Neural progenitor cell (in vitro differentiated cells): Measurements from ENCODE around the gene RB1. TPM values are rescaled to one million over a fixed set of nuclear protein-coding genes. Genes with fewer than 3 reads are reported as not detected.

Experiments
- DNase-seq: peaks from one replicate; pipeline ENCODE4 v3.0.0-alpha.2; 2016; ENCODE audit warnings: low spot score
- H2AFZ ChIP-seq: fragments of 200-600 bp; sonication (generic); replicated peaks from 2 replicates; pipeline ENCODE4 v1.6.1; 2016; ENCODE audit warnings: antibody characterized with exemption
- H3F3A ChIP-seq: fragments of 200-600 bp; sonication (generic); 2 replicates; pipeline ENCODE4 v1.6.1; 2016; ENCODE audit warnings: antibody characterized with exemption, low read depth
- H3K27ac ChIP-seq: fragments of 200-600 bp; sonication (generic); 2 replicates; pipeline ENCODE4 v1.5.1; 2016; ENCODE audit warnings: mild to moderate bottlenecking
- H3K27me3 ChIP-seq: fragments of 200-600 bp; sonication (generic); 2 replicates; pipeline ENCODE4 v1.6.1; 2016; ENCODE audit warnings: mild to moderate bottlenecking, moderate library complexity
- H3K36me3 ChIP-seq: fragments of 200-600 bp; sonication (generic); 2 replicates; pipeline ENCODE4 v1.5.1; 2016
- H3K4me1 ChIP-seq: fragments of 200-600 bp; sonication (generic); 2 replicates; pipeline ENCODE4 v1.6.1; 2016; ENCODE audit warnings: mixed run types
- H3K4me2 ChIP-seq: fragments of 200-600 bp; sonication (generic); 2 replicates; pipeline ENCODE4 v1.6.1; 2016
- H3K4me3 ChIP-seq: fragments of 200-600 bp; sonication (generic); 2 replicates; pipeline ENCODE4 v1.5.1; 2016
- H3K79me2 ChIP-seq: fragments of 200-600 bp; sonication (generic); 2 replicates; pipeline ENCODE4 v1.6.1; 2016; ENCODE audit warnings: low read depth
- H3K9ac ChIP-seq: fragments of 200-600 bp; sonication (generic); 2 replicates; pipeline ENCODE4 v1.6.1; 2016
- H3K9me3 ChIP-seq: fragments of 200-600 bp; sonication (generic); 2 replicates; pipeline ENCODE4 v1.5.1; 2016; ENCODE audit warnings: low read depth
- H4K20me1 ChIP-seq: fragments of 200-600 bp; sonication (generic); 2 replicates; pipeline ENCODE4 v1.6.1; 2016; ENCODE audit warnings: low read depth
- H3K27ac Mint-ChIP-seq: 3 replicates; pipeline ENCODE4 v1.8.0; 2021; ENCODE audit warnings: mixed read lengths
- H3K27me3 Mint-ChIP-seq: 2 replicates; pipeline ENCODE4 v1.8.0; 2022; ENCODE audit warnings: low read depth, mild to moderate bottlenecking, inconsistent platforms, moderate library complexity, mixed read lengths; ENCODE audit not compliant: insufficient read depth
- H3K36me3 Mint-ChIP-seq: 3 replicates; pipeline ENCODE4 v1.8.0; 2021; ENCODE audit warnings: mixed read lengths
- H3K4me1 Mint-ChIP-seq: 3 replicates; pipeline ENCODE4 v1.8.0; 2021; ENCODE audit warnings: mixed read lengths
- H3K4me3 Mint-ChIP-seq: 3 replicates; pipeline ENCODE4 v1.8.0; 2021; ENCODE audit warnings: mild to moderate bottlenecking, moderate library complexity, mixed read lengths
- H3K9me3 Mint-ChIP-seq: 3 replicates; pipeline ENCODE4 v1.8.0; 2020; ENCODE audit warnings: mixed read lengths
- CTCF ChIP-seq: fragments of 200-600 bp; sonication (generic); IDR thresholded peaks from 2 replicates; pipeline ENCODE4 v1.5.1; 2017; ENCODE audit warnings: antibody characterized with exemption, mild to moderate bottlenecking
- EZH2 ChIP-seq: fragments of 200-600 bp; sonication (generic); IDR thresholded peaks from 2 replicates; pipeline ENCODE4 v1.6.1; 2017; ENCODE audit warnings: antibody characterized with exemption, mild to moderate bottlenecking, moderate library complexity
- EZH2phosphoT487 ChIP-seq: fragments of 200-600 bp; sonication (generic); IDR thresholded peaks from 2 replicates; pipeline ENCODE4 v1.6.1; 2017; ENCODE audit warnings: antibody characterized with exemption
- total RNA-seq: library from RNA; depleted of rRNA; stranded (reverse); fragments of >200 nt; gene quantifications from 2 replicates; pipeline ENCODE4 v1.2.3, GENCODE V29; 2015; ENCODE audit warnings: low replicate concordance

RB1 gene
- total RNA-seq, 1 donor from 2014 or later: 39.5 TPM

- Histone ChIP-seq H3K4me3 (no peak overlapping the region), H3F3A (no peaks in the 10 kb centered on the region), H3K27ac (no peak overlapping the region), H3K79me2 (no peaks in the 10 kb centered on the region), H4K20me1 (no peaks in the 10 kb centered on the region), H3K27me3 (no peaks in the 10 kb centered on the region), H3K9ac (no peak overlapping the region), H3K4me2 (no peak overlapping the region), H3K9me3 (no peaks in the 10 kb centered on the region), H2AFZ (no peak overlapping the region), H3K36me3 (peaks cover 6% of the 10 kb centered on the region), H3K4me1 (no peaks in the 10 kb centered on the region)
- no peak for DNase-seq
- Mint-ChIP-seq H3K27ac (no peak overlapping the region), H3K9me3 (no peaks in the 10 kb centered on the region), H3K4me1 (no peaks in the 10 kb centered on the region), H3K27me3 (no peaks in the 10 kb centered on the region), H3K36me3 (peaks cover 17% of the 10 kb centered on the region), H3K4me3 (no peak overlapping the region)
- TF ChIP-seq EZH2: no peak
- TF ChIP-seq CTCF: no peak
Measured at GRCh38 chr13:48492470-48493065, 189.0 kb downstream of the RB1 start.

GRCh38 chr13:48493066-48493765, 189.7 kb downstream of the RB1 start:
- TF ChIP-seq CTCF (no peak), EZH2 (no peak), EZH2phosphoT487 (no peak)
- H3F3A ChIP-seq: no peaks in the 10 kb centered on the region
- H3K79me2 ChIP-seq: no peaks in the 10 kb centered on the region
- H3K4me2 ChIP-seq: no peak overlapping the region
- H4K20me1 ChIP-seq: no peaks in the 10 kb centered on the region
- H3K4me1 ChIP-seq: no peaks in the 10 kb centered on the region
- H3K27me3 ChIP-seq: no peaks in the 10 kb centered on the region
- Mint-ChIP-seq H3K9me3 (no peaks in the 10 kb centered on the region), H3K36me3 (peaks cover 11% of the 10 kb centered on the region), H3K4me1 (no peaks in the 10 kb centered on the region), H3K4me3 (no peak overlapping the region), H3K27ac (no peak overlapping the region), H3K27me3 (no peaks in the 10 kb centered on the region)
- H3K36me3 ChIP-seq: no peaks in the 10 kb centered on the region
- no peak for DNase-seq
- no peak overlapping the region for H3K9ac ChIP-seq
- no peak overlapping the region for H3K27ac ChIP-seq
- H2AFZ ChIP-seq: no peak overlapping the region
- H3K4me3 ChIP-seq: no peak overlapping the region
- H3K9me3 ChIP-seq: no peaks in the 10 kb centered on the region

GRCh38 chr13:48493851-48494250, 190.3 kb downstream of the RB1 start:
- H4K20me1 ChIP-seq: no peaks in the 10 kb centered on the region
- Mint-ChIP-seq H3K27ac (no peak overlapping the region), H3K36me3 (peaks cover 11% of the 10 kb centered on the region), H3K9me3 (no peaks in the 10 kb centered on the region), H3K4me1 (no peaks in the 10 kb centered on the region), H3K4me3 (no peak overlapping the region), H3K27me3 (no peaks in the 10 kb centered on the region)
- no peak overlapping the region for H2AFZ ChIP-seq
- no peak overlapping the region for H3K9ac ChIP-seq
- H3K9me3 ChIP-seq: no peaks in the 10 kb centered on the region
- DNase-seq: no peak
- H3F3A ChIP-seq: no peaks in the 10 kb centered on the region
- H3K4me1 ChIP-seq: no peaks in the 10 kb centered on the region
- TF ChIP-seq EZH2: no peak
- TF ChIP-seq EZH2phosphoT487: no peak
- TF ChIP-seq CTCF: no peak
- no peaks in the 10 kb centered on the region for H3K36me3 ChIP-seq
- no peak overlapping the region for H3K27ac ChIP-seq
- H3K79me2 ChIP-seq: no peaks in the 10 kb centered on the region
- H3K4me2 ChIP-seq: no peak overlapping the region
- H3K4me3 ChIP-seq: no peak overlapping the region
- H3K27me3 ChIP-seq: no peaks in the 10 kb centered on the region
